ENCODE results near the gene RELT.

The RELT gene

GRCh38 chr11:73404506-73405145, 28.4 kb downstream of the RELT start:
- no peak for DNase-seq (ENCODE audit: low spot score)

GRCh38 chr11:73405146-73405510, 28.9 kb downstream of the RELT start:
- no peak for DNase-seq (ENCODE audit: low spot score)

GRCh38 chr11:73406131-73406530, 29.9 kb downstream of the RELT start:
- DNase-seq (ENCODE audit: low spot score), result no peak

- DNase-seq (ENCODE audit: low spot score), result no peak
Measured at GRCh38 chr11:73406619-73407018, 30.4 kb downstream of the RELT start.

- DNase-seq (ENCODE audit: low spot score), result no peak
Measured at GRCh38 chr11:73409431-73409830, 33.2 kb downstream of the RELT start.

- DNase-seq (ENCODE audit: low spot score), result no peak
Measured at GRCh38 chr11:73410627-73411026, 34.4 kb downstream of the RELT start.

GRCh38 chr11:73411031-73411430, 34.8 kb downstream of the RELT start:
- DNase-seq (ENCODE audit: low spot score), result no peak

GRCh38 chr11:73412308-73412707, 36.1 kb downstream of the RELT start:
- no peak for DNase-seq (ENCODE audit: low spot score)

GRCh38 chr11:73413256-73413655, 37.1 kb downstream of the RELT start:
- no peak for DNase-seq (ENCODE audit: low spot score)

GRCh38 chr11:73414977-73415651, 38.9 kb downstream of the RELT start:
- DNase-seq (ENCODE audit: low spot score), result no peak

- DNase-seq (ENCODE audit: low spot score), result no peak
Measured at GRCh38 chr11:73415854-73416615, 39.8 kb downstream of the RELT start.

GRCh38 chr11:73416786-73417185, 40.6 kb downstream of the RELT start:
- no peak for DNase-seq (ENCODE audit: low spot score)

GRCh38 chr11:73420136-73420535, 43.9 kb downstream of the RELT start:
- no peak for DNase-seq (ENCODE audit: low spot score)

GRCh38 chr11:73422886-73423285, 46.7 kb downstream of the RELT start:
- DNase-seq (ENCODE audit: low spot score), result no peak

GRCh38 chr11:73423506-73423905, 47.3 kb downstream of the RELT start:
- no peak for DNase-seq (ENCODE audit: low spot score)

- DNase-seq (ENCODE audit: low spot score), result no peak
Measured at GRCh38 chr11:73425108-73425507, 48.9 kb downstream of the RELT start.

- DNase-seq (ENCODE audit: low spot score), result no peak
Measured at GRCh38 chr11:73426219-73426850, 50.1 kb downstream of the RELT start.

- DNase-seq (ENCODE audit: low spot score), result no peak
Measured at GRCh38 chr11:73428227-73428626, 52.0 kb downstream of the RELT start.

- DNase-seq (ENCODE audit: low spot score), result no peak
Measured at GRCh38 chr11:73428699-73429098, 52.5 kb downstream of the RELT start.

GRCh38 chr11:73429121-73429750, 53.0 kb downstream of the RELT start:
- no peak for DNase-seq (ENCODE audit: low spot score)

GRCh38 chr11:73430326-73430725, 54.1 kb downstream of the RELT start:
- no peak for DNase-seq (ENCODE audit: low spot score)

- DNase-seq (ENCODE audit: low spot score), result no peak
Measured at GRCh38 chr11:73431396-73431795, 55.2 kb downstream of the RELT start.
